ES-I3 (cell line): ENCODE measurements around the gene ZNF236.
"Not testable (repeated sequence)": the region's sequence is repeated elsewhere in the genome, so short reads cannot be mapped to it uniquely, and the experiment has no call there.

Experiments used
- H3K36me3 ChIP-seq: 2 replicates; pipeline ENCODE4 v1.6.1; 2013; ENCODE audit warnings: mild to moderate bottlenecking, low read length, control low read depth, moderate library complexity; ENCODE audit not compliant: insufficient read depth
- H3K4me1 ChIP-seq: 2 replicates; pipeline ENCODE4 v1.6.1; 2013; ENCODE audit warnings: mild to moderate bottlenecking, control low read depth, low read length; ENCODE audit not compliant: insufficient read depth
- H3K9ac ChIP-seq: 2 replicates; pipeline ENCODE4 v1.6.1; 2013; ENCODE audit warnings: low read depth, mild to moderate bottlenecking, low read length, moderate library complexity
- H3K9me3 ChIP-seq: 2 replicates; pipeline ENCODE4 v1.6.1; 2013; ENCODE audit warnings: mild to moderate bottlenecking, low read length, moderate library complexity; ENCODE audit not compliant: control insufficient read depth, insufficient read depth

Gene ZNF236

GRCh38 chr18:76822506-76823160, at the start of gene ZNF236:
Gene ZNF236, plus strand, starts transcription at chr18:76822557. Its CDS starts 51 bp downstream, at chr18:76822608.
- H3K36me3 ChIP-seq = no peaks in the 10 kb centered on the region
- H3K9me3 ChIP-seq = no peaks in the 10 kb centered on the region
- peaks cover 14% of the 10 kb centered on the region for H3K4me1 ChIP-seq

GRCh38 chr18:76772665-76773064, 49.7 kb upstream of the ZNF236 start:
- H3K36me3 ChIP-seq = no peaks in the 10 kb centered on the region
- no peaks in the 10 kb centered on the region for H3K4me1 ChIP-seq
- H3K9ac ChIP-seq = no peak overlapping the region
- no peaks in the 10 kb centered on the region; the same call in 1 of the 2 replicates for H3K9me3 ChIP-seq

More at GRCh38 chr18:76822506-76823160, at the start of gene ZNF236:
- peak within 1 kb of the TSS; percentile 81 for H3K9ac ChIP-seq

GRCh38 chr18:76777036-76777435, 45.3 kb upstream of the ZNF236 start:
- H3K9me3 ChIP-seq, H3K9ac ChIP-seq, H3K36me3 ChIP-seq, H3K4me1 ChIP-seq: not testable (repeated sequence)

GRCh38 chr18:76783786-76784484, 38.4 kb upstream of the ZNF236 start:
- H3K9me3 ChIP-seq = no peaks in the 10 kb centered on the region
- H3K9ac ChIP-seq = no peak overlapping the region
- H3K36me3 ChIP-seq = no peaks in the 10 kb centered on the region
- H3K4me1 ChIP-seq = no peaks in the 10 kb centered on the region

GRCh38 chr18:76785872-76786271, 36.5 kb upstream of the ZNF236 start:
- Histone ChIP-seq H3K36me3 (no peaks in the 10 kb centered on the region), H3K4me1 (no peaks in the 10 kb centered on the region), H3K9me3 (no peaks in the 10 kb centered on the region; the same call in 1 of the 2 replicates), H3K9ac (no peak overlapping the region)

- peaks cover 10% of the 10 kb centered on the region for H3K9me3 ChIP-seq
- H3K4me1 ChIP-seq = no peaks in the 10 kb centered on the region
- H3K36me3 ChIP-seq = no peaks in the 10 kb centered on the region
- H3K9ac ChIP-seq = no peak overlapping the region
Measured at GRCh38 chr18:76788571-76789317, 33.6 kb upstream of the ZNF236 start.

GRCh38 chr18:76791106-76791505, 31.3 kb upstream of the ZNF236 start:
- H3K9me3 ChIP-seq = peaks cover 10% of the 10 kb centered on the region
- H3K9ac ChIP-seq = no peak overlapping the region
- no peaks in the 10 kb centered on the region for H3K36me3 ChIP-seq
- no peaks in the 10 kb centered on the region for H3K4me1 ChIP-seq

GRCh38 chr18:76791642-76792041, 30.7 kb upstream of the ZNF236 start:
- Histone ChIP-seq H3K9me3 (peaks cover 10% of the 10 kb centered on the region), H3K36me3 (no peaks in the 10 kb centered on the region), H3K9ac (no peak overlapping the region), H3K4me1 (no peaks in the 10 kb centered on the region)

GRCh38 chr18:76794326-76794725, 28.0 kb upstream of the ZNF236 start:
- no peak overlapping the region for H3K9ac ChIP-seq
- peaks cover 13% of the 10 kb centered on the region for H3K9me3 ChIP-seq
- no peaks in the 10 kb centered on the region for H3K4me1 ChIP-seq
- H3K36me3 ChIP-seq = no peaks in the 10 kb centered on the region

GRCh38 chr18:76801567-76802505, 20.5 kb upstream of the ZNF236 start:
- Histone ChIP-seq H3K9ac (peak overlapping the region; percentile 71), H3K9me3 (peaks cover 3% of the 10 kb centered on the region; the same call in 1 of the 2 replicates)

GRCh38 chr18:76803413-76803812, 18.9 kb upstream of the ZNF236 start:
- no peaks in the 10 kb centered on the region for H3K4me1 ChIP-seq
- H3K9me3 ChIP-seq = no peaks in the 10 kb centered on the region
- no peaks in the 10 kb centered on the region for H3K36me3 ChIP-seq
- no peak overlapping the region for H3K9ac ChIP-seq

More at GRCh38 chr18:76801567-76802505, 20.5 kb upstream of the ZNF236 start:
- no peaks in the 10 kb centered on the region for H3K36me3 ChIP-seq
- no peaks in the 10 kb centered on the region for H3K4me1 ChIP-seq

GRCh38 chr18:76803814-76804213, 18.5 kb upstream of the ZNF236 start:
- no peak overlapping the region for H3K9ac ChIP-seq
- H3K36me3 ChIP-seq = no peaks in the 10 kb centered on the region
- H3K9me3 ChIP-seq = no peaks in the 10 kb centered on the region
- no peaks in the 10 kb centered on the region for H3K4me1 ChIP-seq

- H3K9me3 ChIP-seq = no peaks in the 10 kb centered on the region
- no peaks in the 10 kb centered on the region for H3K4me1 ChIP-seq
- H3K36me3 ChIP-seq = no peaks in the 10 kb centered on the region
Measured at GRCh38 chr18:76805221-76805620, 17.1 kb upstream of the ZNF236 start.

GRCh38 chr18:76806301-76806700, 16.1 kb upstream of the ZNF236 start:
- H3K4me1 ChIP-seq = no peaks in the 10 kb centered on the region
- no peak overlapping the region for H3K9ac ChIP-seq
- H3K36me3 ChIP-seq = no peaks in the 10 kb centered on the region
- H3K9me3 ChIP-seq = no peaks in the 10 kb centered on the region

More at GRCh38 chr18:76805221-76805620, 17.1 kb upstream of the ZNF236 start:
- H3K9ac ChIP-seq = no peak overlapping the region
